HEK293T (cell line): ENCODE results near the gene WNT6.

Experiments used
- BHLHE40 ChIP-seq: fragments of 450-650 bp; IDR thresholded peaks from 2 replicates; pipeline ENCODE4 v1.6.1; 2016; ENCODE audit warnings: mild to moderate bottlenecking, moderate library complexity, borderline replicate concordance
- FOXK2 ChIP-seq: fragments of 450-650 bp; IDR thresholded peaks from 2 replicates; pipeline ENCODE4 v1.6.1; 2016; ENCODE audit warnings: mild to moderate bottlenecking
- SUZ12 ChIP-seq: fragments of 450-650 bp; IDR thresholded peaks from 2 replicates; pipeline ENCODE4 v1.6.1; 2016; ENCODE audit warnings: mild to moderate bottlenecking

GRCh38 chr2:218858138-218858445 lies 1.5 kb upstream of the WNT6 start:
- TF ChIP-seq SUZ12 (no peak), BHLHE40 (no peak), FOXK2 (no peak)
